ENCODE measurements around the gene MAU2. TPM values are rescaled to one million over a fixed set of nuclear protein-coding genes. Genes with fewer than 3 reads are reported as not detected.
"Not testable (repeated sequence)": the region's sequence is repeated elsewhere in the genome, so short reads cannot be mapped to it uniquely, and the experiment has no call there.

MAU2 gene
- polyA plus RNA-seq, 2 donors = 19.6 to 35.6 TPM

DNA sequence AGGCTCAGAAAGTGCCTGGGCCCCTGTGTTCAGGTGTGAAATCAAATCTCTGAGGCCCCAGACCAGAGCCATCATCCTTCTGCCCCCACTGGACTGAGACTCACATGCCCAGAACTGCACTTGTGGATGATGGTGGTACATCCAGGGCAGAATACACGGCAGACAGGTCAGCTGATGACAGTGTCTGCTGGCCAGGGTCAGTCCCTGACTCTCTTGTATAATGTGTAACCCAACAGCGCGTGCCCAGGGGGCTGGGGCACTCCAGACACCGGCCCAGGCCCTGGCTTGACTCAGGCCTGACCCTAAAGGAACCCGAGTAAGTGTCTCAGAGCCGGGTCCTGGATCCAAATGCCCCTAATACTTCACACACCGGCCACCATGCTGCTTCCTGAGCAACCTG lies 47.5 kb downstream of the MAU2 start:
- WGBS, 2 donors = 82 to 88% methylated on average over 7 of the region's 7 CpGs
- Histone ChIP-seq H3K9me3 (ENCODE audit: control insufficient read depth in 2 of 2, insufficient read depth in 1 of 2, low read depth in 1 of 2, low read length in 1 of 2) (no peaks in the 10 kb centered on the region), H3K36me3 (ENCODE audit: control insufficient read depth in 2 of 2, insufficient read depth in 2 of 2, low read length in 1 of 2) (no peaks in the 10 kb centered on the region), H3K27ac (ENCODE audit: low read depth in 2 of 2, low read length in 1 of 2) (no peak overlapping the region), H3K27me3 (ENCODE audit: control insufficient read depth in 1 of 2, insufficient read depth in 2 of 2, low read length in 2 of 2) (no peaks in the 10 kb centered on the region), H3K4me3 (ENCODE audit: low read depth in 1 of 2, low read length in 2 of 2) (no peak overlapping the region), H3K4me1 (ENCODE audit: control insufficient read depth in 2 of 2, insufficient read depth in 2 of 2, low read length in 1 of 2) (no peaks in the 10 kb centered on the region)

- H3K4me1 ChIP-seq (ENCODE audit: control insufficient read depth in 2 of 2, insufficient read depth in 2 of 2, low read length in 1 of 2) = no peaks in the 10 kb centered on the region
Observed at GRCh38 chr19:19371059-19371458, 50.4 kb downstream of the MAU2 start.

DNA sequence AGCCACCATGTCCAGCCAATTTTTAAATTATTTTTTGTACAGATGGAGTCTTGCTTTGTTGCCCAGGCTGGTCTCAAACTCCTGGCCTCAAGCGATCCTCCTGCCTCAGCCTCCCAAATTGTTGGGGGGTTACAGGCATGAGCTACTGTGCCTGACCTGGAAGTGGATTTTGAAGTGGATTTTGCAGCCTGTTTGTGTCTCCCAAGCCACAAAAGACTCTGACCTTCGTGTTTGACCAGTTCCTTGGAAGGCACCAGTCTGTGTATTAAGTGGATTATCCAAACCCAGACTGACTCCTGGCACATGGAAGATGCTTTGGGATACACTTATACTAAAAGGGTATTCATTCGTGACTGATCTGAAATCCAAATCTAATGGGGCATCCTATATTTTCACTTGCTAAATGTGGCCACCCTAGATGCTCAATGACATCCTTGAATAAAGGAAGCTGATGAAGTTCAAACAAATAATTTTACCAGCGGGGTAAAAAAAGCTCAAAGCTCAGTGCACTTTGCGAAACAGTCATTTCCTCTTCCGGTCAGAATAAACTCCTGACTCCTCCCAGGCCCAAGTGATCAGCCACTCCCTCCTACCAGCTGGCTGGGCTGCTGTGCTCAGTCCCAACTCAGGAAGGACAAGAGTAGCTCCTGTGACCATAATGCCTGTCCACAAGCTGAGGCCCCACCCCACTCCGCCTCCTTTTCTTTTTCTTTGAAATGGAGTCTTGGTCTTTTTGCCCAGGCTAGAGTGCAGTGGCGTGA lies 52.2 kb downstream of the MAU2 start:
- no peaks in the 10 kb centered on the region for H3K9me3 ChIP-seq (ENCODE audit: control insufficient read depth in 2 of 2, insufficient read depth in 1 of 2, low read depth in 1 of 2, low read length in 1 of 2)
- no peaks in the 10 kb centered on the region for H3K27me3 ChIP-seq (ENCODE audit: control insufficient read depth in 1 of 2, insufficient read depth in 2 of 2, low read length in 2 of 2)
- 56 to 57% methylated on average over 8 of the region's 8 CpGs for WGBS, 2 donors
- H3K4me3 ChIP-seq (ENCODE audit: low read depth in 1 of 2, low read length in 2 of 2) = no peak overlapping the region
- peaks cover 0 to 7% of the 10 kb centered on the region in 2 donors for H3K4me1 ChIP-seq (ENCODE audit: control insufficient read depth in 2 of 2, insufficient read depth in 2 of 2, low read length in 1 of 2)
- H3K27ac ChIP-seq (ENCODE audit: low read depth in 2 of 2, low read length in 1 of 2) = peak overlapping the region; percentile 58 to 59
- no peaks in the 10 kb centered on the region for H3K36me3 ChIP-seq (ENCODE audit: control insufficient read depth in 2 of 2, insufficient read depth in 2 of 2, low read length in 1 of 2)

More at GRCh38 chr19:19371059-19371458, 50.4 kb downstream of the MAU2 start:
- Histone ChIP-seq H3K4me3 (ENCODE audit: low read depth in 1 of 2, low read length in 2 of 2) (no peak overlapping the region), H3K9me3 (ENCODE audit: control insufficient read depth in 2 of 2, insufficient read depth in 1 of 2, low read depth in 1 of 2, low read length in 1 of 2) (no peaks in the 10 kb centered on the region), H3K36me3 (ENCODE audit: control insufficient read depth in 2 of 2, insufficient read depth in 2 of 2, low read length in 1 of 2) (no peaks in the 10 kb centered on the region), H3K27ac (ENCODE audit: low read depth in 2 of 2, low read length in 1 of 2) (no peak overlapping the region), H3K27me3 (ENCODE audit: control insufficient read depth in 1 of 2, insufficient read depth in 2 of 2, low read length in 2 of 2) (no peaks in the 10 kb centered on the region)
- WGBS, 2 donors = 60 to 62% methylated on average over 8 of the region's 8 CpGs

GRCh38 chr19:19379527-19379926 lies 58.9 kb downstream of the MAU2 start:
- H3K4me1 ChIP-seq (ENCODE audit: control insufficient read depth in 2 of 2, insufficient read depth in 2 of 2, low read length in 1 of 2) = peaks cover 0 to 8% of the 10 kb centered on the region in 2 donors

GRCh38 chr19:19380316-19380715 lies 59.7 kb downstream of the MAU2 start:
- H3K27ac ChIP-seq (ENCODE audit: low read depth in 2 of 2, low read length in 1 of 2); H3K9me3 ChIP-seq (ENCODE audit: control insufficient read depth in 2 of 2, insufficient read depth in 1 of 2, low read depth in 1 of 2, low read length in 1 of 2): not testable (repeated sequence)
- WGBS, 2 donors = 89 to 92% methylated on average over 12 of the region's 12 CpGs

More at GRCh38 chr19:19379527-19379926, 58.9 kb downstream of the MAU2 start:
- H3K27me3 ChIP-seq (ENCODE audit: control insufficient read depth in 1 of 2, insufficient read depth in 2 of 2, low read length in 2 of 2) = no peaks in the 10 kb centered on the region
- H3K9me3 ChIP-seq (ENCODE audit: control insufficient read depth in 2 of 2, insufficient read depth in 1 of 2, low read depth in 1 of 2, low read length in 1 of 2) = no peaks in the 10 kb centered on the region
- H3K27ac ChIP-seq (ENCODE audit: low read depth in 2 of 2, low read length in 1 of 2) = no peak overlapping the region
- no peak overlapping the region for H3K4me3 ChIP-seq (ENCODE audit: low read depth in 1 of 2, low read length in 2 of 2)
- WGBS, 2 donors = 68 to 70% methylated on average over 2 of the region's 2 CpGs
- no peaks in the 10 kb centered on the region for H3K36me3 ChIP-seq (ENCODE audit: control insufficient read depth in 2 of 2, insufficient read depth in 2 of 2, low read length in 1 of 2)

DNA sequence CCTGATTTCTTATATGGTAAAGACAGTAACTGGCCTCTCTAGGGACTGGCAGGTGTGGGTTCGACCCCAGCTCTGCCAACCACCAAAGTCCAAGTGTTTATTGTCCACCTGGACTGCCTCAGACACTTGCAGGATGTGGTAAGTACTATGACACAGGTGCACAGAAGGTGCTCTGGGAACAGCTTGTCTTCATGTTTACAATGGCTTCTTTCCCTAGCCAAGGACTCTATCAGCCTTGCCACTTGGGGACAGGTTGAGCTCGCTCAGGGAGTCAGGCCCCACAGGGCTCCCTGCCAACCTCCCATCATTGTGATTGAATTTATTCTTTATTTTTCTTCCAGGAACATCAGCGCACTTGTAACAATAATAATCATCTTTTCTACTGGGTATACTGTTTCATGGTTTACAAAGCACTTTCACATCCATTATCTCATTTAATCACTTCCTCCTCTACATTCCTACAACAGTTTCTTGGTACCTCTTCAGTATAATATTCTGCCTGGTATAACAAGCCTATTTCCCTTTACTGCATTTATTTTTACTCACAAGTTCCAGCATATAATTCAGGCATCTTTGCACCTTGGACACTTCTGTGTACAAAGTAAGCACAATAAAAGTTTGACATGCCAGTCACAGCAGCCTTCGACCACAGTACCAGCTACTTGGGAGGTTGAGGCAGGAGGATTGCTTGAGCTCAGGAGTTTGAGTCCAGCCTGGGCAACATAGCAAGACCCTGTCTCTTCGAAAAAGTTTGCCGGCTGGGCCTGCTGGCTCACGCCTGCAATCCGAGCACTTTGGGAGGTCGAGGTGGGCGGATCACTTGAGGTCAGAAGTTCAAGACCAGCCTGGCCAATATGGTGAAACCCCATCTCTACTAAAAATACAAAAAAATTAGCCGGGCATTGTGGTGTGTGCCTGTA lies 60.6 kb downstream of the MAU2 start:
- Histone ChIP-seq H3K27ac (ENCODE audit: low read depth in 2 of 2, low read length in 1 of 2) (peak overlapping the region; percentile 66 to 69), H3K27me3 (ENCODE audit: control insufficient read depth in 1 of 2, insufficient read depth in 2 of 2, low read length in 2 of 2) (no peaks in the 10 kb centered on the region), H3K4me3 (ENCODE audit: low read depth in 1 of 2, low read length in 2 of 2) (no peak overlapping the region), H3K9me3 (ENCODE audit: control insufficient read depth in 2 of 2, insufficient read depth in 1 of 2, low read depth in 1 of 2, low read length in 1 of 2) (no peaks in the 10 kb centered on the region), H3K36me3 (ENCODE audit: control insufficient read depth in 2 of 2, insufficient read depth in 2 of 2, low read length in 1 of 2) (no peaks in the 10 kb centered on the region), H3K4me1 (ENCODE audit: control insufficient read depth in 2 of 2, insufficient read depth in 2 of 2, low read length in 1 of 2) (peaks cover 0 to 10% of the 10 kb centered on the region in 2 donors)
- 69 to 70% methylated on average over 11 of the region's 11 CpGs for WGBS, 2 donors

More at GRCh38 chr19:19380316-19380715, 59.7 kb downstream of the MAU2 start:
- H3K27me3 ChIP-seq (ENCODE audit: control insufficient read depth in 1 of 2, insufficient read depth in 2 of 2, low read length in 2 of 2); H3K4me3 ChIP-seq (ENCODE audit: low read depth in 1 of 2, low read length in 2 of 2); H3K36me3 ChIP-seq (ENCODE audit: control insufficient read depth in 2 of 2, insufficient read depth in 2 of 2, low read length in 1 of 2): not testable (repeated sequence)
- H3K4me1 ChIP-seq (ENCODE audit: control insufficient read depth in 2 of 2, insufficient read depth in 2 of 2, low read length in 1 of 2) = peaks cover 0 to 10% of the 10 kb centered on the region in 2 donors

DNA sequence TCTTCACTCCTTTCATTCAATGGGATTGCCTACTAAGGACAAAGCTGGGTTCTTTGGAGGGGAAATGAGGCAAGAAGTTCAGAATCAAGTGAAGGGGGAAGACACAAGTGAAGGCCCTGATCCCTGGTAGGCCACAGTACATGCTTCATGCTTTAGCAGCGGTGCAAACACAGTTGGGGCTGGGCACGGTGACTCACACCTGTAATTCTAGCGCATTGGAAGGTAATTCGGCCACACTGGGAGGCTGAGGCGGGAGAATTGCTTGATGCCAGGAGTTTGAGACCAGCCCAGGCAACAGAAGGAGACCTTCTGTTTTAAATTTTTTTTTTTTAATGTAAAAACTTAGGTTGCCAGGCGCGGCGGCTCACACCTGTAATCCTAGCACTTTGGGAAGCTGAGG lies 61.5 kb downstream of the MAU2 start:
- Histone ChIP-seq H3K36me3 (ENCODE audit: control insufficient read depth in 2 of 2, insufficient read depth in 2 of 2, low read length in 1 of 2) (no peaks in the 10 kb centered on the region), H3K4me3 (ENCODE audit: low read depth in 1 of 2, low read length in 2 of 2) (no peak overlapping the region), H3K27me3 (ENCODE audit: control insufficient read depth in 1 of 2, insufficient read depth in 2 of 2, low read length in 2 of 2) (no peaks in the 10 kb centered on the region), H3K27ac (ENCODE audit: low read depth in 2 of 2, low read length in 1 of 2) (peak overlapping the region in 1 of 2 donors; percentile 60), H3K4me1 (ENCODE audit: control insufficient read depth in 2 of 2, insufficient read depth in 2 of 2, low read length in 1 of 2) (peaks cover 0 to 9% of the 10 kb centered on the region in 2 donors), H3K9me3 (ENCODE audit: control insufficient read depth in 2 of 2, insufficient read depth in 1 of 2, low read depth in 1 of 2, low read length in 1 of 2) (no peaks in the 10 kb centered on the region)
- WGBS, 2 donors = 80 to 84% methylated on average over 8 of the region's 8 CpGs

DNA sequence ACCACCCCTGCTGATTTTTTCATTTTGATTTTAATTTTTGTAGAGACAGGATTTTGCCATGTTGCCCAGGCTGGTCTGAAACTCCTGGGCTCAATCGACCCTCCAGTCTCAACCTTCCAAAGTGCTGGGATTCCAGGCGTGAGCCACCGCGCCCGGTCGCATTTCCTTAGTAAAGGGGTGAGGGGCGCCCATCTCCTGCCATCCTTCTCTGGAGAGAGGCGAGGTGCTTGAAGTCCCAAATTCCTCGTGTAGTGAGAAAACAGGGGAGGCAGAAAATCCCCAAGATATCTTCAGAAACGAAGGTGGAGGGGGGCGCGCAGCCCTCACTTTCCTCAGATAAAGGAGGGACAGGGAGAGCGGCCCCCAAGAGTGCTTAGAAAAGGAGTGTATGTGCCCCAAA lies 63.9 kb downstream of the MAU2 start:
- H3K4me1 ChIP-seq (ENCODE audit: control insufficient read depth in 2 of 2, insufficient read depth in 2 of 2, low read length in 1 of 2) = peaks cover 0 to 3% of the 10 kb centered on the region in 2 donors
- no peaks in the 10 kb centered on the region for H3K27me3 ChIP-seq (ENCODE audit: control insufficient read depth in 1 of 2, insufficient read depth in 2 of 2, low read length in 2 of 2)
- H3K36me3 ChIP-seq (ENCODE audit: control insufficient read depth in 2 of 2, insufficient read depth in 2 of 2, low read length in 1 of 2) = no peaks in the 10 kb centered on the region
- H3K27ac ChIP-seq (ENCODE audit: low read depth in 2 of 2, low read length in 1 of 2) = no peak overlapping the region
- H3K9me3 ChIP-seq (ENCODE audit: control insufficient read depth in 2 of 2, insufficient read depth in 1 of 2, low read depth in 1 of 2, low read length in 1 of 2) = no peaks in the 10 kb centered on the region
- H3K4me3 ChIP-seq (ENCODE audit: low read depth in 1 of 2, low read length in 2 of 2) = peak overlapping the region in 1 of 2 donors; percentile 62
- 65 to 67% methylated on average over 13 of the region's 13 CpGs for WGBS, 2 donors

GRCh38 chr19:19385131-19385895 lies 64.7 kb downstream of the MAU2 start:
- H3K27me3 ChIP-seq (ENCODE audit: control insufficient read depth in 1 of 2, insufficient read depth in 2 of 2, low read length in 2 of 2) = no peaks in the 10 kb centered on the region
- H3K9me3 ChIP-seq (ENCODE audit: control insufficient read depth in 2 of 2, insufficient read depth in 1 of 2, low read depth in 1 of 2, low read length in 1 of 2) = no peaks in the 10 kb centered on the region
- H3K4me3 ChIP-seq (ENCODE audit: low read depth in 1 of 2, low read length in 2 of 2) = peak overlapping the region; percentile 71 to 83
- peak overlapping the region; percentile 82 to 94 for H3K27ac ChIP-seq (ENCODE audit: low read depth in 2 of 2, low read length in 1 of 2)
- H3K36me3 ChIP-seq (ENCODE audit: control insufficient read depth in 2 of 2, insufficient read depth in 2 of 2, low read length in 1 of 2) = no peaks in the 10 kb centered on the region
- WGBS, 2 donors = 1% methylated on average over 69 to 75 of the region's 75 CpGs
- H3K4me1 ChIP-seq (ENCODE audit: control insufficient read depth in 2 of 2, insufficient read depth in 2 of 2, low read length in 1 of 2) = peaks cover 0 to 3% of the 10 kb centered on the region in 2 donors
